ENCODE results near the gene CUEDC2. TPM values are rescaled to one million over a fixed set of nuclear protein-coding genes. Genes with fewer than 3 reads are reported as not detected.
A peak's percentile ranks its signal among the peaks of the same experiment; 100 is the strongest.

Gene CUEDC2
- total RNA-seq, 1 experiment from 2014 or later = 40.2 TPM

DNA sequence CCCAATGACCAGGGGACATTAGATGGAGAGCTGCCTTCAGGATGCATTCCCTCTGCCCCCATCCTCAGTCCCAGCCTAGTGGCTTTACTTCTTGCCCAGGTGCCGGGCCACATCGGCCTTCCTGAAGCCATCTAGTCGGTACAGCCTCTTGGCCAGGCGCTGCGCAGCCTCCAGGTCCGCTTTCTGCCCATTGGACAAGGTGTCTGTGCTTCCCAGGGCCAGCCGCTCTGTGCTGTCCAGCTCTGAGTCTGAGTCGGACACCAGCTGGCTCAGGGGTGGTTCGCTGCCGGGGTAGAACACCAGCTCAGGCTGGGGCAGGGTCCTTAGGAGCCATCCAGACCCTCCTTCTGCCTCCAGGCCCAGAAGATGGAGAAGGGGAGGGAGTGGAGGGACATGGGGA is 20.1 kb downstream of the CUEDC2 start:
- H3K4me1 Mint-ChIP-seq = peaks cover 30% of the 10 kb centered on the region
- no peaks in the 10 kb centered on the region for H3K36me3 Mint-ChIP-seq
- H3K4me3 Mint-ChIP-seq = no peak overlapping the region
- DNase-seq (ENCODE audit: low spot score) = no peak
- ATAC-seq = no peak
- POLR2A ChIA-PET = interaction anchor here (1.0 to 1.1 kb wide), 2 partner anchors 20 to 49 kb away, joined by 3 read pairs; partner anchors contain the start of gene CUEDC2
- TF ChIP-seq ZNF396 (CRISPR knock-in tag; IDR thresholded peaks at IDR 0.05; ENCODE audit: borderline replicate concordance) (no peak), RELA (CRISPR knock-in tag; IDR thresholded peaks at IDR 0.05; ENCODE audit: borderline replicate concordance) (no peak), TEAD4 (CRISPR knock-in tag; IDR thresholded peaks at IDR 0.05) (no peak), MYBL2 (CRISPR knock-in tag; IDR thresholded peaks at IDR 0.05) (no peak), JAZF1 (CRISPR knock-in tag; IDR thresholded peaks at IDR 0.05) (no peak), NFATC4 (CRISPR knock-in tag; IDR thresholded peaks at IDR 0.05) (no peak), SMAD3 (CRISPR knock-in tag; IDR thresholded peaks at IDR 0.05; ENCODE audit: borderline replicate concordance) (no peak)
- TF ChIP-seq, protein P1, sequence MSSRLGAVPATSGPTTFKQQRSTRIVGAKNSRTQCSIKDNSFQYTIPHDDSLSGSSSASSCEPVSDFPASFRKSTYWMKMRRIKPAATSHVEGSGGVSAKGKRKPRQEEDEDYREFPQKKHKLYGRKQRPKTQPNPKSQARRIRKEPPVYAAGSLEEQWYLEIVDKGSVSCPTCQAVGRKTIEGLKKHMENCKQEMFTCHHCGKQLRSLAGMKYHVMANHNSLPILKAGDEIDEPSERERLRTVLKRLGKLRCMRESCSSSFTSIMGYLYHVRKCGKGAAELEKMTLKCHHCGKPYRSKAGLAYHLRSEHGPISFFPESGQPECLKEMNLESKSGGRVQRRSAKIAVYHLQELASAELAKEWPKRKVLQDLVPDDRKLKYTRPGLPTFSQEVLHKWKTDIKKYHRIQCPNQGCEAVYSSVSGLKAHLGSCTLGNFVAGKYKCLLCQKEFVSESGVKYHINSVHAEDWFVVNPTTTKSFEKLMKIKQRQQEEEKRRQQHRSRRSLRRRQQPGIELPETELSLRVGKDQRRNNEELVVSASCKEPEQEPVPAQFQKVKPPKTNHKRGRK (CRISPR knock-in tag; IDR thresholded peaks at IDR 0.05; ENCODE audit: borderline replicate concordance) = no peak
- H3K9me3 Mint-ChIP-seq = no peaks in the 10 kb centered on the region
- peaks cover 53% of the 10 kb centered on the region for H3K27me3 Mint-ChIP-seq (ENCODE audit: low read depth)
- no peak overlapping the region for H3K27ac Mint-ChIP-seq
- CTCF ChIA-PET = interaction anchor here (0.7 to 5.5 kb wide), 7 partner anchors 9 to 172 kb away, joined by 3 to 61 read pairs (median 5); partner anchors contain the start of genes FBXL15 and NFKB2

- Mint-ChIP-seq H3K36me3 (no peaks in the 10 kb centered on the region), H3K9me3 (no peaks in the 10 kb centered on the region), H3K27me3 (ENCODE audit: low read depth) (peaks cover 60% of the 10 kb centered on the region), H3K27ac (no peak overlapping the region), H3K4me1 (peaks cover 30% of the 10 kb centered on the region), H3K4me3 (peak overlapping the region; percentile 69)
- POLR2A ChIA-PET = interaction anchor here (0.6 to 1.3 kb wide), 4 partner anchors 21 to 1980 kb away, joined by 3 to 4 read pairs (median 3); partner anchors contain the start of gene CUEDC2
- ATAC-seq (no peak), DNase-seq (ENCODE audit: low spot score) (no peak)
- TF ChIP-seq RORB (CRISPR knock-in tag; IDR thresholded peaks at IDR 0.05) (no peak), ZNF281 (CRISPR knock-in tag; IDR thresholded peaks at IDR 0.05) (0 out of 2 replicates have a peak, but pooled peaks have one; percentile 22)
- TF ChIP-seq, protein P2, sequence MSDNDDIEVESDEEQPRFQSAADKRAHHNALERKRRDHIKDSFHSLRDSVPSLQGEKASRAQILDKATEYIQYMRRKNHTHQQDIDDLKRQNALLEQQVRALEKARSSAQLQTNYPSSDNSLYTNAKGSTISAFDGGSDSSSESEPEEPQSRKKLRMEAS (CRISPR knock-in tag; IDR thresholded peaks at IDR 0.05) = no peak
- TF ChIP-seq, protein P3, sequence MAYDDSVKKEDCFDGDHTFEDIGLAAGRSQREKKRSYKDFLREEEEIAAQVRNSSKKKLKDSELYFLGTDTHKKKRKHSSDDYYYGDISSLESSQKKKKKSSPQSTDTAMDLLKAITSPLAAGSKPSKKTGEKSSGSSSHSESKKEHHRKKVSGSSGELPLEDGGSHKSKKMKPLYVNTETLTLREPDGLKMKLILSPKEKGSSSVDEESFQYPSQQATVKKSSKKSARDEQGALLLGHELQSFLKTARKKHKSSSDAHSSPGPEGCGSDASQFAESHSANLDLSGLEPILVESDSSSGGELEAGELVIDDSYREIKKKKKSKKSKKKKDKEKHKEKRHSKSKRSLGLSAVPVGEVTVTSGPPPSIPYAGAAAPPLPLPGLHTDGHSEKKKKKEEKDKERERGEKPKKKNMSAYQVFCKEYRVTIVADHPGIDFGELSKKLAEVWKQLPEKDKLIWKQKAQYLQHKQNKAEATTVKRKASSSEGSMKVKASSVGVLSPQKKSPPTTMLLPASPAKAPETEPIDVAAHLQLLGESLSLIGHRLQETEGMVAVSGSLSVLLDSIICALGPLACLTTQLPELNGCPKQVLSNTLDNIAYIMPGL (CRISPR knock-in tag; IDR thresholded peaks at IDR 0.05) = 0 out of 2 replicates have a peak, but pooled peaks have one; percentile 9
- TF ChIP-seq, protein P4, sequence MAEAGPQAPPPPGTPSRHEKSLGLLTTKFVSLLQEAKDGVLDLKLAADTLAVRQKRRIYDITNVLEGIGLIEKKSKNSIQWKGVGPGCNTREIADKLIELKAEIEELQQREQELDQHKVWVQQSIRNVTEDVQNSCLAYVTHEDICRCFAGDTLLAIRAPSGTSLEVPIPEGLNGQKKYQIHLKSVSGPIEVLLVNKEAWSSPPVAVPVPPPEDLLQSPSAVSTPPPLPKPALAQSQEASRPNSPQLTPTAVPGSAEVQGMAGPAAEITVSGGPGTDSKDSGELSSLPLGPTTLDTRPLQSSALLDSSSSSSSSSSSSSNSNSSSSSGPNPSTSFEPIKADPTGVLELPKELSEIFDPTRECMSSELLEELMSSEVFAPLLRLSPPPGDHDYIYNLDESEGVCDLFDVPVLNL (CRISPR knock-in tag; IDR thresholded peaks at IDR 0.05; ENCODE audit: borderline replicate concordance, low read depth) = no peak
- CTCF ChIA-PET = interaction anchor here (0.6 to 5.5 kb wide), 12 partner anchors 8 to 242 kb away, joined by 3 to 61 read pairs (median 6); partner anchors contain the start of genes CUEDC2, FBXL15 and NFKB2
These were observed 20.8 kb downstream of the CUEDC2 start for GRCh38 chr10:102411341-102412255.

All from WTC11 (cell line).